22Rv1 (cell line): Measurements from ENCODE around the gene CRK.

ENCODE experiments used
- CTCF ChIP-seq: fragments of 450-650 bp; IDR thresholded peaks from 2 replicates; pipeline ENCODE4 v1.5.1; 2017; ENCODE audit warnings: mild to moderate bottlenecking
- ZFX ChIP-seq: fragments of 450-650 bp; IDR thresholded peaks from 2 replicates; pipeline ENCODE4 v1.6.1; 2017; ENCODE audit warnings: antibody characterized with exemption, borderline replicate concordance

- TF ChIP-seq CTCF = no peak
- no peak for TF ChIP-seq ZFX
These were observed 42.7 kb downstream of the CRK start for GRCh38 chr17:1413281-1413791.
